GM18502 (cell line): ENCODE results near the gene CWC22.
"Not testable (repeated sequence)": the region's sequence is repeated elsewhere in the genome, so short reads cannot be mapped to it uniquely, and the experiment has no call there.

Source experiments
- ATAC-seq: cut with Tn5 transposase; IDR thresholded peaks from one replicate; pipeline ENCODE4 v1.9.1; 2021; ENCODE audit warnings: mild to moderate bottlenecking; ENCODE audit not compliant: unreplicated experiment, poor library complexity

CWC22 gene

GRCh38 chr2:179954026-179954425, 53.1 kb downstream of the CWC22 start:
- ATAC-seq: no peak

- no peak for ATAC-seq
These were observed 53.7 kb downstream of the CWC22 start for GRCh38 chr2:179953359-179953758.

- peak; percentile 71 for ATAC-seq
These were observed 54.4 kb downstream of the CWC22 start for GRCh38 chr2:179952658-179953057.

DNA sequence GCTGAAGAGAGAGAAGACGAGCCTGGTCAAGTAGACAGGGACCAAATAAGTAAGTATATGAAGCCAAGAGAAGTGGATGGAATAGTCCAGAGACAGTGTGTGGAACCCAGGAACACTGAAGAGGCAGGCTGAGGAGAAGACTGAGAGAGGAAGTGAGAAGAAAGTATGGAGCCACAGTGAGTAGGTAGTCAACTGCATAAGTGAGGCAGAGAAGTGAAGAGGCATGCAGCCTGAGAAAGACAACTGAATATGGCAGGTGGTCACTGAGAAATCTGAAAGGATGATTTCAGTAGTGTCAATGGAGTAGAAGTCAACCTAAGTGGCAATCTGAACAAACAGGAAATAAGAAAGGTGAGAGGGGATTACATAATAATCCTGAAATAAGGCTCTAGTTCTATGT, 55.4 kb downstream of the CWC22 start:
- ATAC-seq: peak; percentile 72

GRCh38 chr2:179950391-179950790, 56.7 kb downstream of the CWC22 start:
- ATAC-seq: no peak

DNA sequence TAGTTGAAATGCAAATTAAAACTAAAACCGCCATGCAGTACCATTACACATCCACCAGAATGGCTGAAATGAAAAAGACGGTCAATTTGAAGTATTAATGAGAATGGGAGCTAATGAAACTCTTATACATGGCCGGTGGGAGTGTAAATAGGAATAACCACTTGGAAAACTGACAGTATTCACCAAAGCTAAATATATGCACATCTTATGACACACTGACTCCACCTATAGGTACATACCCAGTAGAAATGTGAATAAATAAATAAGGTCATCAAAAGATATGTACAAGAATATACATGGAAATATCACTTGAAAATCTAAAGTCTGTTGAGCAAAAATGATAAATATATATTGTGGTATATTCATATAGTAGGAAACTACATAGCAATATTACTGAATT, 57.7 kb downstream of the CWC22 start:
- no peak for ATAC-seq

DNA sequence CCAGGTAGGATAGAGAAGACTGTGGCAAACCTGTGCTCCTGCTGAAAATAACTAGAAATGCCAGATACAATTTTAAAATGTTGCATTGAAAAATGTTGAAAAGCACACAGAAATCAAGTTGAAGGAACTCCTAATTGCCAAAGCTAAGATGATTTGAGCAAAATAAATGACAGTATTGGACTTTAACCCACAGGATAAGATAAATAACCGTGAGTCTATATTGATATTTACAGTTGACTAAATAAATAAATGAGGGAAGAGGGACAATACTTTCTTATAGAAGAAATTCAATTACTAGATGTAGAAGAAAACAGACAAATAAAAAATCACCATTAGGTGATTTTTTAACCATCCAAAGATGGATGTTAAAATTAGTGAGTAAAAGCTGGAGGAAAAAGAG, 59.0 kb downstream of the CWC22 start:
- no peak for ATAC-seq

DNA sequence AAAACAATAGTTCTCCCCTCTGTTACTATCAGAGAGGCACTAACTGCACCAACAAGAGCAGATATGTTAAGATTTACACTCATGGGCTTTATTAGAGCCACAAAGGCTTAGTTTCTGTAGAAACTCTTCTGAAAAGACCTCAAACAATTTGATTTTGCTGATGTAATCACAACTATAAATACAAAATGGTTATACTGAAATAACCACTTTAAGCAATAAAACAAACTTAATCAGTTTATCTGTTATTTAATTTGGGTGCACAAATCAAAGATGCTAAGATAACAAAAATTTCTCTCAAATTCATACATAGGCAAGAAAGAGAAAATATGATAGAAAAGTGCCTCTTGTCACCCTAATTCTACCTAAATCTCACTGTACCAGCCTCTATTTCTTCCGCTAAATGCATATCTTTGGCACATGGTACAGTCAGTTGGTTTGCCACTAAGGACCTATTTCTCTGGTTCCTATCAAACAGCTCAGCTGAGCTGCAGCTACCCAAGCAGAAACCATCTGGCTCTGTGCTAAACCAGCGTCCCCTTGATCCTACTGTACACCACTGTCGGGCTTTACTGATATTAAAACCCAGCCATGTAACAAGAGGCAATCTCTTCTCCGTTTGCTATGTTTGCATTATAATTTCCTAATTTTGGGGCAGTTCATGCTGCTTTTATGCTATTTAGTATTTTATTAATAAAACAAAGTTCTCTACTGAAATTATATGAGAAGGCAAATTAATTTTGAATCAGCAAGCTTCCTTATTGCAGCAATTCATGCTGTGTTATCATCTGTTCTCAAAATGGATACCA, 60.1 kb downstream of the CWC22 start:
- no peak for ATAC-seq

GRCh38 chr2:179946346-179946745, 60.8 kb downstream of the CWC22 start:
- no peak for ATAC-seq

DNA sequence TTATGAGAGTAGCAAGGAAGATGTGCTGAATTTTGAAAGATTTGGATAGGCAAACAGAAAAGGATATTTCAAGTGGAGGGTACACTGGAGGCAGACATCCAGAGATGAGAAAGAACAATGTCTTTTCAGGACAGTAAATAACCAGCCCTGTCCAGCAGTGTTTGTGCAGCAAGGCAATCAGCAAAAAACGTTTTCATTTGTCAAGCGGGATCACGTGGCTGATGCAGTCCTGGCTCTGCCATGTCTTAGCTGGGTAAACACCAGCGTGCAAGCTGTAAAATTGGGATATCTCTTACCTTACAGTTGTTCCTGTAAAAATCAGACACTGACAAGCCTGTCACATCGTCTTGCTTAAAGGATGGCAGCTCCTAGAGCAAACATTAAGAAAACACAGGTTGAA, 67.8 kb downstream of the CWC22 start:
- no peak for ATAC-seq

GRCh38 chr2:179938026-179938425, 69.1 kb downstream of the CWC22 start:
- ATAC-seq: no peak

DNA sequence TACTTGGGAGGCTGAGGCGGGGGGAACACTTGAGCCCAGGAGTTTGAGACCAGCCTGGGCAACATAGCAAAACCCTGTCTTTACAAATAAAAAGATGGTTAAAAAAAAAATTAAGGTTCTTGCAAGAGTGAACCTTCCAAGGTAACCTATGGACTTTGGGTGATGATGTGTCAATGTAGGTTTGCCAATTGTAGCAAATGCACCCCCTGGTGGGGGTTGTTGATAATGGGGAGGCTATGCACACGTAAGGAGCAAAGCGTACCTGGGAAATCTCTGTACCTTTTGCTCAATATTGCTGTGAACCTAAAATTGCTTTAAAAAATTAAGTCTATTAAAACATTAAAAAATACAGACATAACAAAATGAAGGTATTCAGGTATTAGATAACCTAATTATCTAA, 70.4 kb downstream of the CWC22 start:
- ATAC-seq: peak; percentile 60

- no peak for ATAC-seq
These were observed 71.0 kb downstream of the CWC22 start for GRCh38 chr2:179936141-179936540.

GRCh38 chr2:179932786-179933185, 74.3 kb downstream of the CWC22 start:
- no peak for ATAC-seq

DNA sequence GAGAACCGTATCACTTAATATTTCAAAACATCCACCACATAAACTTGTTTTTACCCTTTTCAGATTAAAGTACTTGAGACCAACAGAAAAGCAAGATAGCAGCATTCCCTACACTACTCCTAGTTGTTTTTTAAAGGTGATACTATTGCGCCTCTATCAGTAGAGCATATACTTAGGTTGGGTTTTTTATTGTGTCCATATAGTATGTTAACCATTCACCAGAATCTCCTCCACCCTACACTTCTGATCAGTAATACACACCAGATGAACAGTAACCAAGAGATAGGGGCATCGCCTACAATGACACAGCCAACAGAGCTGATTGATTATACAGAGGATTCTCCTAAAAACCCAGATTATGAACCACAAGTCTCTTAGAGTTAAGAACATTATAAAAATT, 75.6 kb downstream of the CWC22 start:
- ATAC-seq: no peak

GRCh38 chr2:179929997-179930396, 77.1 kb downstream of the CWC22 start:
- ATAC-seq: not testable (repeated sequence)

- ATAC-seq: no peak
These were observed 80.1 kb downstream of the CWC22 start for GRCh38 chr2:179927041-179927440.

DNA sequence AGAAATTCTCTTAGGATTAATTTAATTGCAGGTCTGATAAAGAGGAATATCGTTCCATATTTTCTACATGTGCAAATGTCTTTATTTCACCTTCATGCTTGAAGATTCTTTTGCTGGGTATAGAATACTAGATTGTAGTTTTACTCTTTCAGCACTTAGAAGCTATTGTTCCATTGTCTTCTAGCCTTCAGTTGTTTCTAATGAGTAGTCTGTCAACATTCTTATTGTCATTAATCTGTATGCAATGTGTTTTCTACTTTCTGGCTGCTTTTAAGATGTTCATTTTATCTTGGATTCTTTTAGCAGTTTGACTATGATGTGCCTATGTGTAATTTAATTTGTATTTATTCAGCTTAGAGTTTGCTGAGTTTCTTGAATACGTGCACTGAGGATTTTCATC, 81.4 kb downstream of the CWC22 start:
- no peak for ATAC-seq

DNA sequence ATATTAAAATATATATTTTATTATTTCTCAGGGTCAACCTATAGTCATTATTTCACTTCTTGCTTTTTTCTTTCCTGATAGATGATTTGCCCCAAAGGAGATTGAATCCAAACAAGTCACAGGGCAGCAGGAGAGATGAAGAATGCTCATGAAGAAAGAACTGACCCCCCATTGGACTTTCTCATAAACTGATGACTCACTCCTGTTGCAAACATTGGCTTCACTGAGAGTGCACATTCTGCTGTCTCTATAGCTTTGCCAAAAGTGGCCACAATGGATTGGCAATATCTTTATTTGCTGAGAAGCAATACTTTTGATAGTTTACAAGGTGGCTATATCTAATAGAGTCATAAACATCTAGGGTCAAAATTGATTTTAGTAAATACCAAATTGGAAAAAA, 89.8 kb downstream of the CWC22 start:
- no peak for ATAC-seq

- no peak for ATAC-seq
These were observed 91.6 kb downstream of the CWC22 start for GRCh38 chr2:179915395-179915992.

DNA sequence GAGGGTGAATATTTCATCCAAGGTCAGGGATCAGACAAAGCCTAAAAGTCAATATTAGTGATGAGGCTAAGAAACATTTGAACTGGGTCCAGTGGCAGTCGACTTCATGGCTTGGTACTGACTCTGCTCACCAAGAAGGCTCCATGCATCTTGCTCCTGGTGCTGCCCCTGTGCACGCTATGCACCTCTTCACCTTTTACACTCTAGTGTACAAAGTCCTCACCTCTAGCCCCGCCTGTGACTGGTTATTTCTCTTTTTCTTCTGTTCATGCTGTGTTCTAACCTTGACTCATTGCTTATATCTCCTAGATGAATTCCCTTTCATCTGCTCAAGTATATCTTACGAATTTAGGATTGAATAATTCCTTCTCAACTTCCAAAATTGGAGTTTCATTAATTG, 93.3 kb downstream of the CWC22 start:
- ATAC-seq: no peak

GRCh38 chr2:179911569-179911968, 95.5 kb downstream of the CWC22 start:
- no peak for ATAC-seq
